Stimulated activated CD8-positive, alpha-beta memory T cell treated with anti-CD3 and anti-CD28 coated beads, Interleukin-2, amount 100 ng/mL, for 48 hours (primary cell): ENCODE data around the gene RIMS4.

Experiments used
- DNase-seq, 2 donors: peaks; one replicate each; pipeline ENCODE4 v3.0.0-alpha.2; 2020; ENCODE audit warnings: low read depth in 2 of 2

Gene RIMS4

GRCh38 chr20:44810391-44811149 lies at the start of gene RIMS4:
Gene RIMS4, minus strand, starts transcription at chr20:44810546. Its CDS starts 275 bp downstream, at chr20:44810271.
- DNase-seq, result no peak

- DNase-seq, result no peak
These were observed 48.4 kb upstream of the RIMS4 start for GRCh38 chr20:44858606-44859360.

GRCh38 chr20:44856856-44857448 lies 46.6 kb upstream of the RIMS4 start:
- no peak for DNase-seq

GRCh38 chr20:44856442-44856841 lies 46.1 kb upstream of the RIMS4 start:
- no peak for DNase-seq

GRCh38 chr20:44851545-44851944 lies 41.2 kb upstream of the RIMS4 start:
- DNase-seq, result no peak

DNA sequence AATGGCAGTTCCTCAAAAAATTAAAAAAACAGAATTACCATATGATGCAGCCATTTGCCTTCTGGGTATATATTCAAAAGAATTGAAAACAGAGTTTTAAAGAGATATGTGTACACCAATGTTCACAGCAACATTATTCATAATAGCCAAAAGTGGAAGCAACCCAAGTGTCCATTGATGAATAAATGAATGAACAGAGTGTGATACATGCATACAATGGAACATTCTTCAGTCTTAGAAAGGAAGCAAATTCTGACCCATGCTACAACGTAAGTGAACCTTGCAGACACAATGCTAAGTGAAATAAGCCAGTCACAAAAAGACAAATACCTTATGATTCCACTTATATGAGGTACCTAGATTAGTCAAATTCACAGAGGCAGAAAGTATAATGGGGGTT lies 40.5 kb upstream of the RIMS4 start:
- no peak for DNase-seq

DNA sequence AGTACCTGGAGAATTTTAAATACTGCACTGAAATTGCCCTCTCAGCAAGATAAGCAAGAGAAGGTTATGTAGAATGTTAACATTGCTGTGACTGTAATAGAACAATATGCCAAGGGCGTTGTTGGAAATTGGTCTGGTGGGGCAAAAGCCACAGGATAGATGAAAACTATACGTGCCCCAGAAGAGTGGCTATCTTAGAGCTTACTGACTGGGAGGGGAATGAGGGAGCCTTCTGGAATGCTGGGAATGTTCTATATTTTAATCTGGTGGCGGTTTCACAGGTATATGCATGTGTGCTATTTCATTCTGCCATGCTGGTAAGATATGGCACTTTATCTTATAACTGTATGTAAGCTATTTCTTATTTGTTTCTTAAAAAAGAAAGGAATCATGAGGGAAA lies 39.9 kb upstream of the RIMS4 start:
- DNase-seq, result no peak

DNA sequence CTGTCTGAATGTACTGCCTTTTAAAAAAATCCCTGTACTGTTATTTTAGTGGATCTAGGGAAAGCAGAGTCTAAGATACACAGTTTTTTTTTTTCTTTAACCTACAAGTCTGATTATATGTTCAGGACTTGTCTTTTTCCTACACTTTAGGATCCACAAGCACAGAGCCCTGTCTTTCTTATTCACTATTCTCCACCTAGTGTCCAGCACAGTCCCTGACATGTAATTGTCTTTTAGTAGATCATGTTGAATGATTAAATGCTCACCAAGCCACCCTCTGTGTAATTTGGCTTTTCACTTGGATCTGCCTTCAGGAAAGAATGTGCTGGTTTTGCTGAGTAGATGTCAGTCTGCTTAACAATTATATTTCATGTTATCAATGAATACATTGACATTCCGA lies 39.4 kb upstream of the RIMS4 start:
- no peak for DNase-seq

DNA sequence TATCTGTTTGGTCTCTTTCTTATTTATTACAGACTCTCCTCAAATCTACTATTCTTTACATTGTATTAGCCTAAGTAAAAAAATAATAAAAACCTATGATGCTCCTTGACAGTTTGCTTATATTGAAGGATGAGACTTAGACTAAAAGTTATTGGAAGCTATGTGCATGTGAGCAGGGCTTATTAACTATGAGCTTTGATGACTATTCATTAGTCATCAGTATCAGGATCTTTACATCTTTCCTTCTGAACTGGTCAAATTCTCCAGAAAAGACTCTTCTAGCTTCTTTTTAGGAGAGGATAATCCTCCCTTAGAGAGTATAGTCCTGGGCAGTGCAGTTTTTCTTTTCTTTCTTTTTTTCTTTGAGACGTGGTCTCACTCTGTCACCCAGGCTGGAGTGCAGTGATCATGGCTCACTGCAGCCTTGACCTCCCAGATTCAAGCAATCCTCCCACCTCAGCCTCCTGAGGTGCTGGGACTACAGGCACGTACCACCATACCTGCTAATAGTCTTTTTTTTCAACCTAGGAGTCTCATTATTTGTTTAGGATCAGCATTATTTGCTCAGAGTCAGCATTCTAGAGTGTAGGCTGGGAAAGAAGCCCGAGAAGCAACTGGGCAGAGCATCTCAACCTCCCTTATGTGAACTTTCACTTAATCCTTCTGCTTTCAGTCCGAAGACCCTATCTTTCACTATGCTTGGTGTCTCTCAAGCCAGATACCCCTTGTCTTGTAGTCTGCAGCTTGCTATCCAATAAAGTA lies 38.1 kb upstream of the RIMS4 start:
- no peak for DNase-seq

- no peak for DNase-seq
These were observed 33.5 kb upstream of the RIMS4 start for GRCh38 chr20:44843876-44844275.

DNA sequence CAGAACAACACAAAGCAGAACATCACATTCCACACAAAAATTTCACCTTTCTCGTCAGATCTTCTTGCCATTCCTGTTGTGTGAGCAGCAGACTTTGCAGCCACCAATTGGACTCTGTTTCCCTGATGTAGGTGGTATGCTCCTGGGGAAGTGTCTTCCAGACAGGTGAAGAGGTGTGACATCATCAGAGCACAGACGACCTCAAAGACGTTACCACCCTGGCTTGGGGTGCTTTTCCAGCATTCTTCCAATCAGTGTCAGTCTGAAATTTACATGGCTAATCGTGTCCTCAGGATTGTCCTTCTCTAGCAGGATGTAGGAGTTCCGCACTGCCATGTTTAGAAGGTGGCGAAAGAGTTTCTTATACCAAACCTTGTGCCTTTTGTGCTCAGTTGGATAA lies 31.6 kb upstream of the RIMS4 start:
- DNase-seq, result no peak

DNA sequence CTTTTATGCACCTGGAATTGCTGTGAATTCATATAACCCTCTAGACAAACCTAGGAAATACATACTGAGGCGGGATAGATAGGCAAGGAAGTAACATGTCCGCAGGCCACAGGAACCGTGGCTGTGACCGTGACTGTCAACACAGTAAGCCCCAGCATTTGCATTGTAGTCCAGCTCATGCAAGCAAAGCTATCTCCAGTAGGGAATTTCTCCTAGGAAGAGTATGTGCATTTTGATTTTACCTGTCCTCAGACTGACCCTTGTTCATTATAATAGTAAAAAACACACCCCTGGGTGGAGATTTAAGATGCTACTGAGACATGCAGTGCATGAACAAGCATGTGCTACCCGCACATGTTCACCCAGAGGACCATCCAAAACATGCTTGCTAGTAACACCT lies 30.5 kb upstream of the RIMS4 start:
- DNase-seq, result no peak

- no peak for DNase-seq
These were observed 29.1 kb upstream of the RIMS4 start for GRCh38 chr20:44839481-44839880.

DNA sequence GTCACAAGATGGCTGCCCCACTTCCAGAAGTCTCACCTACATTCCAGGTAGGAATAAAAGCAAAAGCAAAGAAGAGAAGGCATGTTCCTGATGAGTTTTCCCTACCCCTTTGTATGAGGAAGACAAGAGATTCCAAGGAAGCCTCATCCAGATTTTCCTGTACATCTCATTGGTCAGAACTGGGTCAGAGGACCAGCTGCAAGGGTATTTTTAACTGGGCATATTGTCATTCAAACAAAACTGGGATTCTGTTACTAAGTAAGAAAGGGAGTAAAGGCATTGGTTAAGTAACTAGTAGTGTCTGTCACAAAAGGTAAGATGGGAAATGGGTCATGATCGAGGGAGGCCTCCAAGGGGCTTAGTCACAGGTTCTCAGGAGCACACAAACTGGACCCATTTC lies 28.2 kb upstream of the RIMS4 start:
- no peak for DNase-seq

DNA sequence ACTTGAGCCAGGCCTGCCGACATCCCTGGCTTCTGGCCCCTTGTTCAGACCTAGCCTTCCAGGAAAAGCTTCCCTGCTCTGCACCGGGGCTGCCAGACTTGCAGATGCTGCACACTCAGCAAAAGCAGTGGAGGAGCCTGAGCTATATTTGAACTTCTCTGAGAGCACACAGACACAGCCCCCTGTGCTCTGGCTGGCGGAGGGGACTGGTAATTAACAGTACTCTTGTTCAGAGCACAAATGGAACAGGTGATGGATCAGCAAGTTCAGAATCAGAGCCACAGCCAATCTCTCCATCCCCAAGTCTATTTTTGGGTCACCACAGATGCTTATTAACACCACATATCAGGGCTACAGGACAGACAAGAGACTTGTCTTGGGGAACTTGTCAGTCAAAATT lies 27.6 kb upstream of the RIMS4 start:
- DNase-seq, result no peak

- no peak for DNase-seq
These were observed 26.3 kb upstream of the RIMS4 start for GRCh38 chr20:44836601-44837120.

DNA sequence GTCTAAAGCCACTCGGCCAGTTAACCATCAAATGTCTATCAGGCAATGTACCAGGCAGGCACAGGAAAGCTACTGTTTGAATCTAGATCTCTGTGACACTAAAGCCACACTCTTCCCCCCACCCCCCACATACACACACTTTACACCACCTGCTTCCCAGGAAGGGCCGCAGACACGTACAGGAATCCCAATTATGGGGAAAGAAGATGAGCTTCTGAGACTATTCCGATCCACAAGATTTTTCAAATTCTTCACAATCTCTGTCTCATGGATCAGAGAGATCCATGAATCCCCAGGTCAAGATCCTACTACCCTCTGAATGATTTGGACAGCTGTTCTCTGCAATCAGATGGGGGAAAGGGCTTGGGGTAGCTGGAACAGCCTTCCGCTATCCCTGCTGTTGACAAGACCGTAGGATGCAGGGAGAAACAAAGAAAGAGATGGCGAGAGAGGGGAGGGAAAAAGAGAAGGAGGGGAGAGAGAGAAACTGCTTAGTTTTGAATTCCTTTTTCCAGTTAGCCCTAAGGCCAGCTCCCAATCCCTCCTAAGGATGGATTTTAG lies 25.4 kb upstream of the RIMS4 start:
- DNase-seq, result no peak

- no peak for DNase-seq
These were observed 24.8 kb upstream of the RIMS4 start for GRCh38 chr20:44835116-44835515.

- no peak for DNase-seq
These were observed 24.3 kb upstream of the RIMS4 start for GRCh38 chr20:44834693-44835092.

DNA sequence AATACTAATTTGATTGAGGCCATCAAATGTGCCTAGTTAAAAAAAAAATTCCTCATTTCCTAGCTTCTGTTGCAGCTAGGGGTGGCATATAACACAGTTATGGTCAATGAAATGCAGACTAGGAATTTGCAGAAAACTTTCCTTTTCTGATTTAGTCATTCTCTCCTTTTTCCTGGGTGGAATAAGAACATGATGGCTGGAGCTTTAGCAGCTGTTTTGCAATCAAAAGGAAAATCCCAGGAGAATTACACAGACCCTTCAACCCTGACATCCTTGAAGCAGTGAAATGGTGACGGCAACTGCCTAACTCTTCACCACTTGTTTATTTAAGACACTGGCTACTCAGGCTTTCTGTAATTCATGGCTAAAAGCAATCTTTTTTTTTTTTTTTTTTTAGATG lies 23.1 kb upstream of the RIMS4 start:
- DNase-seq, result no peak

GRCh38 chr20:44832724-44833123 lies 22.4 kb upstream of the RIMS4 start:
- DNase-seq, result no peak

GRCh38 chr20:44830995-44831394 lies 20.6 kb upstream of the RIMS4 start:
- no peak for DNase-seq
